Spleen (tissue), 11 donors: Measurements from ENCODE around the gene SPEM1. TPM values are rescaled to one million over a fixed set of nuclear protein-coding genes. Genes with fewer than 3 reads are reported as not detected.

ENCODE experiments used
- DNase-seq: peaks from one replicate; pipeline ENCODE4 v3.0.0-alpha.2; 2020
- H3K27ac ChIP-seq, 8 donors: fragments of 200-600 bp; sonication (generic) in 7 of 8; 1 replicate in 4 of 8; 2 replicates in 4 of 8; pipeline versions ENCODE4 v1.5.0 to v1.8.0; 2016 to 2021; ENCODE audit warnings: inconsistent platforms in 4 of 8, mild to moderate bottlenecking in 4 of 8, moderate library complexity in 1 of 8
- H3K27me3 ChIP-seq, 7 donors: fragments of 200-600 bp; sonication (generic) in 6 of 7; replicated peaks in 1 of 7; 1 replicate in 4 of 7; 2 replicates in 3 of 7; pipeline versions ENCODE4 v1.5.0 to v1.8.0; 2016 to 2021; ENCODE audit warnings: inconsistent platforms in 3 of 7, mild to moderate bottlenecking in 1 of 7
- H3K36me3 ChIP-seq, 6 donors: fragments of 200-600 bp; sonication (generic) in 5 of 6; 1 replicate in 4 of 6; 2 replicates in 2 of 6; pipeline versions ENCODE4 v1.5.0 to v1.8.0; 2016 to 2021; ENCODE audit warnings: inconsistent platforms in 2 of 6
- H3K4me1 ChIP-seq, 6 donors: fragments of 200-600 bp; sonication (generic) in 5 of 6; 1 replicate in 3 of 6; 2 replicates in 3 of 6; pipeline versions ENCODE4 v1.5.0 to v1.8.0; 2016 to 2021; ENCODE audit warnings: inconsistent platforms in 3 of 6
- H3K4me3 ChIP-seq, 8 donors: fragments of 200-600 bp; sonication (generic) in 7 of 8; 1 replicate in 4 of 8; 2 replicates in 4 of 8; pipeline versions ENCODE4 v1.5.0 to v1.8.0; 2016 to 2021; ENCODE audit warnings: inconsistent platforms in 4 of 8, mild to moderate bottlenecking in 4 of 8, moderate library complexity in 2 of 8
- H3K9me3 ChIP-seq, 8 donors: fragments of 200-600 bp; sonication (generic) in 7 of 8; 1 replicate in 4 of 8; 2 replicates in 4 of 8; pipeline versions ENCODE4 v1.5.0 to v1.8.0; 2016 to 2021; ENCODE audit warnings: inconsistent platforms in 4 of 8
- CTCF ChIP-seq, 11 experiments: fragments of 200-600 bp in 7 of 11; fragments of 450-650 bp in 4 of 11; sonication (generic) in 4 of 11; IDR thresholded peaks in 8 of 11; conservative IDR thresholded peaks in 3 of 11; 1 replicate in 7 of 11; 2 replicates in 4 of 11; pipeline versions ENCODE4 v1.4.0 to v1.8.0; 2016 to 2021; ENCODE audit warnings: antibody characterized with exemption in 11 of 11, inconsistent platforms in 4 of 11, mild to moderate bottlenecking in 1 of 11
- POLR2A ChIP-seq, 3 donors: fragments of 450-650 bp; IDR thresholded peaks; one replicate each; pipeline ENCODE4 v1.5.1; 2017; ENCODE audit warnings: antibody characterized with exemption in 3 of 3, mild to moderate bottlenecking in 1 of 3
- POLR2AphosphoS5 ChIP-seq, 3 donors: sonication (generic); formaldehyde crosslinking; IDR thresholded peaks; one replicate each; pipeline ENCODE4 v1.5.1; 2017; ENCODE audit warnings: antibody characterized with exemption in 3 of 3
- WGBS, 5 donors: extraction: QIAGEN DNeasy Blood & Tissue Kit in 3 of 5; methylation state at CpG; one replicate each; pipeline versions ENCODE4 v1.1.5 to v1.1.7; 2013 to 2018; 5-methylcytosine and 5-hydroxymethylcytosine counted together
- intact Hi-C: fragments of 100-400 bp; cut with DNase I; formaldehyde crosslinking; loops from one replicate; pipeline ENCODE4 v1.15.0; 2023; ENCODE audit warnings: low total_unique reads
- polyA plus RNA-seq, 3 donors: library from polyadenylated mRNA; stranded (reverse); fragments of 200-250 nt; gene quantifications; one replicate each; pipeline ENCODE4 v1.2.1, GENCODE V29; 2013
- total RNA-seq, 7 donors: library from RNA; depleted of rRNA in 3 of 7; stranded (reverse); fragments of >200 nt in 3 of 7; fragmentation: NEBNext Ultra II Directional in 4 of 7; extraction: Animal tissue kit (Norgen Biotek cat#: 25700) in 4 of 7; gene quantifications; one replicate each; pipeline versions ENCODE4 v1.1.0 to v1.2.1, GENCODE V29; 2016 to 2021
- donor health status: healthy with polysubstance abuse.
- donor health status: DM: no; HTN: no; CAD: no; lungs with moderate emphysema.
- donor health status: DM: no; HTN: no; CAD: no.
- donor health status: Bipolar disorder and iron deficiency.
- donor health status: healthy.
- donor health status: DM: no; HTN: no; CAD: no.
- donor health status: DM: yes; HTN: yes; CAD: no.

Gene SPEM1
- total and polyA plus RNA-seq, 10 donors, result not detected

- 92 to 95% (median 94%) methylated on average over 10 to 11 of the region's 11 CpGs for WGBS, 5 donors
These were observed 12.2 kb downstream of the SPEM1 start for GRCh38 chr17:7432296-7432695.

GRCh38 chr17:7435676-7436555 lies 15.8 kb downstream of the SPEM1 start:
- H3K27me3 ChIP-seq, result peaks cover 0 to 37% (median 26%) of the 10 kb centered on the region in 7 donors
- WGBS, 5 donors, result 5 to 9% (median 9%) methylated on average over 40 to 49 of the region's 49 CpGs

More at GRCh38 chr17:7432296-7432695, 12.2 kb downstream of the SPEM1 start:
- no peak overlapping the region for H3K4me3 ChIP-seq
- peaks cover 0 to 1% (median 0%) of the 10 kb centered on the region in 7 donors for H3K27me3 ChIP-seq
- no peak for DNase-seq
- TF ChIP-seq POLR2A (IDR thresholded peaks at IDR 0.05) (no peak), CTCF (IDR thresholded peaks at IDR 0.05 in 8 of 11, conservative IDR thresholded peaks at IDR 0.05 in 3 of 11) (no peak), POLR2AphosphoS5 (IDR thresholded peaks at IDR 0.05) (no peak)
- no peaks in the 10 kb centered on the region for H3K9me3 ChIP-seq
- no peaks in the 10 kb centered on the region for H3K36me3 ChIP-seq
- H3K4me1 ChIP-seq, result peaks cover 14 to 27% (median 21%) of the 10 kb centered on the region in 6 donors
- H3K27ac ChIP-seq, result no peak overlapping the region
- intact Hi-C loops, result no loop called here

GRCh38 chr17:7436556-7437368 lies 16.6 kb downstream of the SPEM1 start:
- H3K4me3 ChIP-seq, result peak overlapping the region; percentile 10 to 84 (median 70)
- 11 to 28% (median 16%) methylated on average over 37 to 92 of the region's 92 CpGs for WGBS, 5 donors

More at GRCh38 chr17:7435676-7436555, 15.8 kb downstream of the SPEM1 start:
- H3K4me3 ChIP-seq, result peak overlapping the region; percentile 62 to 84 (median 72)
- intact Hi-C loops, result loop anchor here (5.0 kb wide), 2 partner anchors 79 to 126 kb away; partner anchors contain the start of genes SENP3 and TMEM95
- peaks cover 31 to 63% (median 56%) of the 10 kb centered on the region in 6 donors for H3K4me1 ChIP-seq
- peak; percentile 90 for DNase-seq
- H3K36me3 ChIP-seq, result no peaks in the 10 kb centered on the region
- H3K27ac ChIP-seq, result peak overlapping the region; percentile 78 to 93 (median 87)
- H3K9me3 ChIP-seq, result no peaks in the 10 kb centered on the region
- peak in 10 of 11 experiments; percentile 12 to 56 (median 41) for TF ChIP-seq CTCF (IDR thresholded peaks at IDR 0.05 in 8 of 11, conservative IDR thresholded peaks at IDR 0.05 in 3 of 11)
- TF ChIP-seq POLR2AphosphoS5 (IDR thresholded peaks at IDR 0.05), result peak in 1 of 3 donors; percentile 48
- TF ChIP-seq POLR2A (IDR thresholded peaks at IDR 0.05), result no peak

More at GRCh38 chr17:7436556-7437368, 16.6 kb downstream of the SPEM1 start:
- H3K27ac ChIP-seq, result peak overlapping the region; percentile 48 to 93 (median 87)
- intact Hi-C loops, result loop anchor here (5.0 kb wide), 2 partner anchors 79 to 126 kb away; partner anchors contain the start of genes SENP3 and TMEM95
- peaks cover 31 to 68% (median 58%) of the 10 kb centered on the region in 6 donors for H3K4me1 ChIP-seq
- DNase-seq, result peak; percentile 97
- peaks cover 0 to 46% (median 28%) of the 10 kb centered on the region in 7 donors for H3K27me3 ChIP-seq
- TF ChIP-seq CTCF (IDR thresholded peaks at IDR 0.05 in 8 of 11, conservative IDR thresholded peaks at IDR 0.05 in 3 of 11) (peak; percentile 35 to 95 (median 83)), POLR2AphosphoS5 (IDR thresholded peaks at IDR 0.05) (peak; percentile 67 to 80 (median 77)), POLR2A (IDR thresholded peaks at IDR 0.05) (no peak)
- H3K36me3 ChIP-seq, result no peaks in the 10 kb centered on the region
- no peaks in the 10 kb centered on the region for H3K9me3 ChIP-seq
